Measurements from ENCODE around the gene ANO2. TPM values are rescaled to one million over a fixed set of nuclear protein-coding genes. Genes with fewer than 3 reads are reported as not detected.

The ANO2 gene
- total and polyA plus RNA-seq, 2 experiments from 2014 or later, result 2.3 to 4.6 TPM

DNA sequence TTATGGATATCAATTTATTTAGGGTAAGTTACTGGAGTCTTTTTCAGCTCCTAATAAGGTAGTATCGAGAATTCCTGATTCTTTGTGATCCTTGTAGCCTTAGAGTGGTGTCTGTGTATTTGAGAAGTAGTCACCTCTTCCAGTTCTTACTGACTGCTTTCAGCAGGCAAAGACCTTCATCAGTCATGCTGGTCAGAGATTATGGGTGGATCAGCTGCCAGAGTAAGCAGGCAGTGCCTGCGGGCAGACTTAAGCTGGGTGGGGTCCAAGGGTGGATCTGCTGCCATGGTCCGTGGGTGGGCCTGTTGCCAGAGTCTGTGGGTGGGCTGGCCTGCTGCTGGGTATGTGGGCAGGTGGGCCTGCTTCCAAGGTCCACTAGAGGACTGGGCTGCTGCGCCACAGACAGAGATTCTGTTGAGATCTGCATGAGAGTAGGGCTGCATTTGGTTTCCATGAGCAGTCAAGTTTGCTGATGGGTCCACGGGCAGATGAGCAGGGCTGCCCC, 188.7 kb downstream of the ANO2 start:
- no peak overlapping the region for H3K4me3 Mint-ChIP-seq
- H3F3A ChIP-seq (replicated peaks; ENCODE audit: low read depth), result no peaks in the 10 kb centered on the region
- DNase-seq (ENCODE audit: low spot score), result no peak
- no peaks in the 10 kb centered on the region for H3K27me3 ChIP-seq (ENCODE audit: insufficient read depth)
- H3K9me3 Mint-ChIP-seq, result peaks cover 20% of the 10 kb centered on the region
- H3K4me2 ChIP-seq, result no peak overlapping the region
- H3K4me1 Mint-ChIP-seq, result peaks cover 14% of the 10 kb centered on the region; the same call in 2 of the 3 replicates
- no peaks in the 10 kb centered on the region for H3K27me3 Mint-ChIP-seq (ENCODE audit: insufficient read depth, low read depth, poor library complexity)
- peaks cover 19% of the 10 kb centered on the region; the same call in 1 of the 2 replicates for H3K4me1 ChIP-seq (ENCODE audit: insufficient read depth)
- no peak overlapping the region for H3K27ac ChIP-seq (ENCODE audit: low read depth)
- no peaks in the 10 kb centered on the region for H3K9me2 ChIP-seq (ENCODE audit: insufficient read depth)
- H2AFZ ChIP-seq, result no peak overlapping the region
- no peak overlapping the region for H3K4me3 ChIP-seq
- no peaks in the 10 kb centered on the region for H4K20me1 ChIP-seq (replicated peaks; ENCODE audit: insufficient read depth)
- peaks cover 16% of the 10 kb centered on the region for H3K36me3 Mint-ChIP-seq (ENCODE audit: low read depth)
- TF ChIP-seq EZH2phosphoT487 (IDR thresholded peaks at IDR 0.05; ENCODE audit: unreplicated experiment) (no peak), ZNF114 (CRISPR knock-in tag; IDR thresholded peaks at IDR 0.05) (no peak), CREB1 (CRISPR knock-in tag; IDR thresholded peaks at IDR 0.05; ENCODE audit: low read depth) (no peak), ETS1 (IDR thresholded peaks at IDR 0.05) (no peak), ZNF331 (CRISPR knock-in tag; IDR thresholded peaks at IDR 0.05; ENCODE audit: low read depth) (no peak), NANOG (IDR thresholded peaks at IDR 0.05; ENCODE audit: borderline replicate concordance) (no peak), STAT1 (IDR thresholded peaks at IDR 0.05; ENCODE audit: unreplicated experiment) (no peak), CTCF (conservative IDR thresholded peaks at IDR 0.05; ENCODE audit: low read depth in 2 of 2) (no peak), JUNB (IDR thresholded peaks at IDR 0.05; ENCODE audit: unreplicated experiment) (no peak), POLR2AphosphoS5 (IDR thresholded peaks at IDR 0.05; ENCODE audit: low read depth) (no peak), EZH2 (IDR thresholded peaks at IDR 0.05; ENCODE audit: low read depth, unreplicated experiment) (no peak)
- TF ChIP-seq, protein P1, sequence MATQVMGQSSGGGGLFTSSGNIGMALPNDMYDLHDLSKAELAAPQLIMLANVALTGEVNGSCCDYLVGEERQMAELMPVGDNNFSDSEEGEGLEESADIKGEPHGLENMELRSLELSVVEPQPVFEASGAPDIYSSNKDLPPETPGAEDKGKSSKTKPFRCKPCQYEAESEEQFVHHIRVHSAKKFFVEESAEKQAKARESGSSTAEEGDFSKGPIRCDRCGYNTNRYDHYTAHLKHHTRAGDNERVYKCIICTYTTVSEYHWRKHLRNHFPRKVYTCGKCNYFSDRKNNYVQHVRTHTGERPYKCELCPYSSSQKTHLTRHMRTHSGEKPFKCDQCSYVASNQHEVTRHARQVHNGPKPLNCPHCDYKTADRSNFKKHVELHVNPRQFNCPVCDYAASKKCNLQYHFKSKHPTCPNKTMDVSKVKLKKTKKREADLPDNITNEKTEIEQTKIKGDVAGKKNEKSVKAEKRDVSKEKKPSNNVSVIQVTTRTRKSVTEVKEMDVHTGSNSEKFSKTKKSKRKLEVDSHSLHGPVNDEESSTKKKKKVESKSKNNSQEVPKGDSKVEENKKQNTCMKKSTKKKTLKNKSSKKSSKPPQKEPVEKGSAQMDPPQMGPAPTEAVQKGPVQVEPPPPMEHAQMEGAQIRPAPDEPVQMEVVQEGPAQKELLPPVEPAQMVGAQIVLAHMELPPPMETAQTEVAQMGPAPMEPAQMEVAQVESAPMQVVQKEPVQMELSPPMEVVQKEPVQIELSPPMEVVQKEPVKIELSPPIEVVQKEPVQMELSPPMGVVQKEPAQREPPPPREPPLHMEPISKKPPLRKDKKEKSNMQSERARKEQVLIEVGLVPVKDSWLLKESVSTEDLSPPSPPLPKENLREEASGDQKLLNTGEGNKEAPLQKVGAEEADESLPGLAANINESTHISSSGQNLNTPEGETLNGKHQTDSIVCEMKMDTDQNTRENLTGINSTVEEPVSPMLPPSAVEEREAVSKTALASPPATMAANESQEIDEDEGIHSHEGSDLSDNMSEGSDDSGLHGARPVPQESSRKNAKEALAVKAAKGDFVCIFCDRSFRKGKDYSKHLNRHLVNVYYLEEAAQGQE (IDR thresholded peaks at IDR 0.05; ENCODE audit: unreplicated experiment), result no peak
- TF ChIP-seq, protein P2, sequence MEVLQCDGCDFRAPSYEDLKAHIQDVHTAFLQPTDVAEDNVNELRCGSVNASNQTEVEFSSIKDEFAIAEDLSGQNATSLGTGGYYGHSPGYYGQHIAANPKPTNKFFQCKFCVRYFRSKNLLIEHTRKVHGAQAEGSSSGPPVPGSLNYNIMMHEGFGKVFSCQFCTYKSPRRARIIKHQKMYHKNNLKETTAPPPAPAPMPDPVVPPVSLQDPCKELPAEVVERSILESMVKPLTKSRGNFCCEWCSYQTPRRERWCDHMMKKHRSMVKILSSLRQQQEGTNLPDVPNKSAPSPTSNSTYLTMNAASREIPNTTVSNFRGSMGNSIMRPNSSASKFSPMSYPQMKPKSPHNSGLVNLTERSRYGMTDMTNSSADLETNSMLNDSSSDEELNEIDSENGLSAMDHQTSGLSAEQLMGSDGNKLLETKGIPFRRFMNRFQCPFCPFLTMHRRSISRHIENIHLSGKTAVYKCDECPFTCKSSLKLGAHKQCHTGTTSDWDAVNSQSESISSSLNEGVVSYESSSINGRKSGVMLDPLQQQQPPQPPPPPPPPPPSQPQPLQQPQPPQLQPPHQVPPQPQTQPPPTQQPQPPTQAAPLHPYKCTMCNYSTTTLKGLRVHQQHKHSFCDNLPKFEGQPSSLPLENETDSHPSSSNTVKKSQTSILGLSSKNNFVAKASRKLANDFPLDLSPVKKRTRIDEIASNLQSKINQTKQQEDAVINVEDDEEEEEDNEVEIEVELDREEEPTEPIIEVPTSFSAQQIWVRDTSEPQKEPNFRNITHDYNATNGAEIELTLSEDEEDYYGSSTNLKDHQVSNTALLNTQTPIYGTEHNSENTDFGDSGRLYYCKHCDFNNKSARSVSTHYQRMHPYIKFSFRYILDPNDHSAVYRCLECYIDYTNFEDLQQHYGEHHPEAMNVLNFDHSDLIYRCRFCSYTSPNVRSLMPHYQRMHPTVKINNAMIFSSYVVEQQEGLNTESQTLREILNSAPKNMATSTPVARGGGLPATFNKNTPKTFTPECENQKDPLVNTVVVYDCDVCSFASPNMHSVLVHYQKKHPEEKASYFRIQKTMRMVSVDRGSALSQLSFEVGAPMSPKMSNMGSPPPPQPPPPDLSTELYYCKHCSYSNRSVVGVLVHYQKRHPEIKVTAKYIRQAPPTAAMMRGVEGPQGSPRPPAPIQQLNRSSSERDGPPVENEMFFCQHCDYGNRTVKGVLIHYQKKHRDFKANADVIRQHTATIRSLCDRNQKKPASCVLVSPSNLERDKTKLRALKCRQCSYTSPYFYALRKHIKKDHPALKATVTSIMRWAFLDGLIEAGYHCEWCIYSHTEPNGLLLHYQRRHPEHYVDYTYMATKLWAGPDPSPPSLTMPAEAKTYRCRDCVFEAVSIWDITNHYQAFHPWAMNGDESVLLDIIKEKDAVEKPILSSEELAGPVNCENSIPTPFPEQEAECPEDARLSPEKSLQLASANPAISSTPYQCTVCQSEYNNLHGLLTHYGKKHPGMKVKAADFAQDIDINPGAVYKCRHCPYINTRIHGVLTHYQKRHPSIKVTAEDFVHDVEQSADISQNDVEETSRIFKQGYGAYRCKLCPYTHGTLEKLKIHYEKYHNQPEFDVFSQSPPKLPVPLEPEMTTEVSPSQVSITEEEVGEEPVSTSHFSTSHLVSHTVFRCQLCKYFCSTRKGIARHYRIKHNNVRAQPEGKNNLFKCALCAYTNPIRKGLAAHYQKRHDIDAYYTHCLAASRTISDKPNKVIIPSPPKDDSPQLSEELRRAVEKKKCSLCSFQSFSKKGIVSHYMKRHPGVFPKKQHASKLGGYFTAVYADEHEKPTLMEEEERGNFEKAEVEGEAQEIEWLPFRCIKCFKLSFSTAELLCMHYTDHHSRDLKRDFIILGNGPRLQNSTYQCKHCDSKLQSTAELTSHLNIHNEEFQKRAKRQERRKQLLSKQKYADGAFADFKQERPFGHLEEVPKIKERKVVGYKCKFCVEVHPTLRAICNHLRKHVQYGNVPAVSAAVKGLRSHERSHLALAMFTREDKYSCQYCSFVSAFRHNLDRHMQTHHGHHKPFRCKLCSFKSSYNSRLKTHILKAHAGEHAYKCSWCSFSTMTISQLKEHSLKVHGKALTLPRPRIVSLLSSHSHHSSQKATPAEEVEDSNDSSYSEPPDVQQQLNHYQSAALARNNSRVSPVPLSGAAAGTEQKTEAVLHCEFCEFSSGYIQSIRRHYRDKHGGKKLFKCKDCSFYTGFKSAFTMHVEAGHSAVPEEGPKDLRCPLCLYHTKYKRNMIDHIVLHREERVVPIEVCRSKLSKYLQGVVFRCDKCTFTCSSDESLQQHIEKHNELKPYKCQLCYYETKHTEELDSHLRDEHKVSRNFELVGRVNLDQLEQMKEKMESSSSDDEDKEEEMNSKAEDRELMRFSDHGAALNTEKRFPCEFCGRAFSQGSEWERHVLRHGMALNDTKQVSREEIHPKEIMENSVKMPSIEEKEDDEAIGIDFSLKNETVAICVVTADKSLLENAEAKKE (CRISPR knock-in tag; IDR thresholded peaks at IDR 0.05), result no peak
- no peaks in the 10 kb centered on the region for H3K79me2 ChIP-seq (replicated peaks; ENCODE audit: insufficient read depth)
- no peaks in the 10 kb centered on the region for H3K36me3 ChIP-seq (ENCODE audit: insufficient read depth)
- H3K27ac Mint-ChIP-seq, result no peak overlapping the region
- no peak for ATAC-seq

Measured in GM23338 (cell line).